Activated CD8-positive, alpha-beta memory T cell treated with anti-CD3 and anti-CD28 coated beads for 4 hours (primary cell): Measurements from ENCODE around the gene UBE2J2.

Experiments used
- DNase-seq, 2 donors: peaks; one replicate each; pipeline ENCODE4 v3.0.0-alpha.2; 2020; ENCODE audit warnings: low read depth in 2 of 2

Gene UBE2J2

GRCh38 chr1:1296070-1297061, 22.7 kb upstream of the UBE2J2 start:
- no peak for DNase-seq

GRCh38 chr1:1295154-1295923, 21.7 kb upstream of the UBE2J2 start:
- DNase-seq, result no peak

GRCh38 chr1:1294250-1294890, 20.7 kb upstream of the UBE2J2 start:
- DNase-seq, result no peak

- DNase-seq, result no peak
Measured at GRCh38 chr1:1293263-1294249, 19.9 kb upstream of the UBE2J2 start.

GRCh38 chr1:1292851-1293250, 19.2 kb upstream of the UBE2J2 start:
- no peak for DNase-seq

GRCh38 chr1:1292442-1292779, 18.8 kb upstream of the UBE2J2 start:
- no peak for DNase-seq

- DNase-seq, result peak in 1 of 2 donors; percentile 41
Measured at GRCh38 chr1:1291548-1292441, 18.1 kb upstream of the UBE2J2 start.

- no peak for DNase-seq
Measured at GRCh38 chr1:1291023-1291528, 17.4 kb upstream of the UBE2J2 start.

GRCh38 chr1:1290238-1290731, 16.6 kb upstream of the UBE2J2 start:
- no peak for DNase-seq

- DNase-seq, result no peak
Measured at GRCh38 chr1:1287288-1288110, 13.8 kb upstream of the UBE2J2 start.

- no peak for DNase-seq
Measured at GRCh38 chr1:1286313-1287261, 12.9 kb upstream of the UBE2J2 start.

GRCh38 chr1:1285611-1286311, 12.1 kb upstream of the UBE2J2 start:
- DNase-seq, result no peak

GRCh38 chr1:1285102-1285571, 11.5 kb upstream of the UBE2J2 start:
- DNase-seq, result no peak

- DNase-seq, result no peak
Measured at GRCh38 chr1:1284221-1285101, 10.8 kb upstream of the UBE2J2 start.

- DNase-seq, result no peak
Measured at GRCh38 chr1:1283821-1284220, 10.2 kb upstream of the UBE2J2 start.

GRCh38 chr1:1282998-1283397, 9.3 kb upstream of the UBE2J2 start:
- no peak for DNase-seq
